Ishikawa (cell line): ENCODE results near the gene PRM1.

Experiments
- CEBPB ChIP-seq: IDR thresholded peaks from 2 replicates; pipeline ENCODE4 v1.6.1; 2012
- CREB1 ChIP-seq: IDR thresholded peaks from 2 replicates; pipeline ENCODE4 v1.6.1; 2012; ENCODE audit warnings: low read depth
- EGR1 ChIP-seq: IDR thresholded peaks from 2 replicates; pipeline ENCODE4 v1.6.1; 2012
- MAX ChIP-seq: IDR thresholded peaks from 2 replicates; pipeline ENCODE4 v1.6.1; 2012
- RAD21 ChIP-seq: IDR thresholded peaks from 2 replicates; pipeline ENCODE4 v1.6.1; 2012; ENCODE audit warnings: low read depth
- TAF1 ChIP-seq: IDR thresholded peaks from 2 replicates; pipeline ENCODE4 v1.6.1; 2012; ENCODE audit warnings: low read depth, mild to moderate bottlenecking
- TCF12 ChIP-seq: IDR thresholded peaks from 2 replicates; pipeline ENCODE4 v1.6.1; 2012; ENCODE audit warnings: low read depth
- USF1 ChIP-seq: IDR thresholded peaks from 2 replicates; pipeline ENCODE4 v1.6.1; 2012
- YY1 ChIP-seq: IDR thresholded peaks from 2 replicates; pipeline ENCODE4 v1.6.1; 2012; ENCODE audit warnings: low read depth
- ZBTB7A ChIP-seq: IDR thresholded peaks from 2 replicates; pipeline ENCODE4 v1.6.1; 2012; ENCODE audit warnings: low read depth
- TF ChIP-seq, protein P1 (sequence below): IDR thresholded peaks from 2 replicates; pipeline ENCODE4 v1.6.1; 2012; ENCODE audit warnings: low read depth, mild to moderate bottlenecking

DNA sequence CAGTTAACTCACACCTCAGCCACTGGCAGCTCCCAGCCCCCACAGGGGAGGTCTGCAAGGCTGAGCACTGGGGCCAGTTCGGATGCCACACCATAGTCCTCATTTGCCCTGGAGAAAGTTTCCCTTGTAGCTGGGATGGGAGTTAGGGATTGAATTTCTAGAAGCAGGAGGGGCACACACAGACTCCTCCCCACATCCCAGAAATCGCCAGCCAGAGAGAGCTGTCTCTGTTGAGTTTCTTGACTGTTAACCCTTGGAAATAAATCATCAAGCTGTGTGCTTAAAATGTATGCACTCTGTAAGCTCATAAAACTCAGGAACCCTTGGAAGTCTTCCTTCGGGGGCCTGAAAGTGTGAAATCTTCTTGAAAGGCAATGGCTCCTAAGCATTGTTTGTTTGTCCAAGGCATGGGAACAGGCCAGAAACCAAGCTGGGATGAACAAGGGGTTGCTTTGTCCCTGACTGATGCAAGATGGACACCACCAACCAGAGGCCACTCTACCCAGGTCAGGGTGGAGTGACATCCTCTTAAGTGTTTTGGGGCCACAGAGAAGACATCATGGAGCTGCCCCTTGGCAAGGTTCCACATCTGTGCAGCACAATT lies 7.3 kb downstream of the PRM1 start:
- TF ChIP-seq MAX (no peak), RAD21 (no peak), CEBPB (no peak), USF1 (no peak), EGR1 (no peak), CREB1 (no peak), TCF12 (no peak), YY1 (no peak), ZBTB7A (no peak), TAF1 (no peak)
- TF ChIP-seq, protein P1, sequence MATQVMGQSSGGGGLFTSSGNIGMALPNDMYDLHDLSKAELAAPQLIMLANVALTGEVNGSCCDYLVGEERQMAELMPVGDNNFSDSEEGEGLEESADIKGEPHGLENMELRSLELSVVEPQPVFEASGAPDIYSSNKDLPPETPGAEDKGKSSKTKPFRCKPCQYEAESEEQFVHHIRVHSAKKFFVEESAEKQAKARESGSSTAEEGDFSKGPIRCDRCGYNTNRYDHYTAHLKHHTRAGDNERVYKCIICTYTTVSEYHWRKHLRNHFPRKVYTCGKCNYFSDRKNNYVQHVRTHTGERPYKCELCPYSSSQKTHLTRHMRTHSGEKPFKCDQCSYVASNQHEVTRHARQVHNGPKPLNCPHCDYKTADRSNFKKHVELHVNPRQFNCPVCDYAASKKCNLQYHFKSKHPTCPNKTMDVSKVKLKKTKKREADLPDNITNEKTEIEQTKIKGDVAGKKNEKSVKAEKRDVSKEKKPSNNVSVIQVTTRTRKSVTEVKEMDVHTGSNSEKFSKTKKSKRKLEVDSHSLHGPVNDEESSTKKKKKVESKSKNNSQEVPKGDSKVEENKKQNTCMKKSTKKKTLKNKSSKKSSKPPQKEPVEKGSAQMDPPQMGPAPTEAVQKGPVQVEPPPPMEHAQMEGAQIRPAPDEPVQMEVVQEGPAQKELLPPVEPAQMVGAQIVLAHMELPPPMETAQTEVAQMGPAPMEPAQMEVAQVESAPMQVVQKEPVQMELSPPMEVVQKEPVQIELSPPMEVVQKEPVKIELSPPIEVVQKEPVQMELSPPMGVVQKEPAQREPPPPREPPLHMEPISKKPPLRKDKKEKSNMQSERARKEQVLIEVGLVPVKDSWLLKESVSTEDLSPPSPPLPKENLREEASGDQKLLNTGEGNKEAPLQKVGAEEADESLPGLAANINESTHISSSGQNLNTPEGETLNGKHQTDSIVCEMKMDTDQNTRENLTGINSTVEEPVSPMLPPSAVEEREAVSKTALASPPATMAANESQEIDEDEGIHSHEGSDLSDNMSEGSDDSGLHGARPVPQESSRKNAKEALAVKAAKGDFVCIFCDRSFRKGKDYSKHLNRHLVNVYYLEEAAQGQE, result no peak
